Endodermal cell (in vitro differentiated cells): Measurements from ENCODE around the gene GJB5. TPM values are rescaled to one million over a fixed set of nuclear protein-coding genes. Genes with fewer than 3 reads are reported as not detected.

Experiments used
- DNase-seq: peaks from one replicate; pipeline ENCODE4 v3.0.0-alpha.2; 2017
- H3K27ac ChIP-seq: 2 replicates; pipeline ENCODE4 v1.5.1; 2013; ENCODE audit warnings: mild to moderate bottlenecking, low read depth, low read length, moderate library complexity
- H3K27me3 ChIP-seq: 2 replicates; pipeline ENCODE4 v1.6.1; 2013; ENCODE audit warnings: mild to moderate bottlenecking, low read length, moderate library complexity; ENCODE audit not compliant: insufficient read depth, control insufficient read depth, poor library complexity, severe bottlenecking
- H3K36me3 ChIP-seq: 2 replicates; pipeline ENCODE4 v1.7.0; 2013; ENCODE audit warnings: mild to moderate bottlenecking, low read length, moderate library complexity; ENCODE audit not compliant: control insufficient read depth, insufficient read depth
- H3K4me1 ChIP-seq: one replicate; pipeline ENCODE4 v1.7.0; 2013; ENCODE audit warnings: low read length; ENCODE audit not compliant: control insufficient read depth, insufficient read depth
- H3K4me3 ChIP-seq: 2 replicates; pipeline ENCODE4 v1.5.1; 2013; ENCODE audit warnings: mild to moderate bottlenecking, low read length, moderate library complexity
- H3K9ac ChIP-seq: 2 replicates; pipeline ENCODE4 v1.6.1; 2013; ENCODE audit warnings: mild to moderate bottlenecking, low read length, moderate library complexity; ENCODE audit not compliant: poor library complexity, severe bottlenecking; ENCODE audit errors: extremely low read depth
- H3K9me3 ChIP-seq: 2 replicates; pipeline ENCODE4 v1.6.1; 2013; ENCODE audit warnings: mild to moderate bottlenecking, low read length, moderate library complexity; ENCODE audit not compliant: control insufficient read depth
- H3K27ac Mint-ChIP-seq: 2 replicates; pipeline ENCODE4 v1.8.0; 2020; ENCODE audit warnings: mixed read lengths
- H3K27me3 Mint-ChIP-seq: 2 replicates; pipeline ENCODE4 v1.8.0; 2021; ENCODE audit warnings: mild to moderate bottlenecking, mixed read lengths; ENCODE audit not compliant: insufficient read depth
- H3K36me3 Mint-ChIP-seq: 2 replicates; pipeline ENCODE4 v1.8.0; 2020; ENCODE audit warnings: low read depth, mixed read lengths
- H3K4me1 Mint-ChIP-seq: 2 replicates; pipeline ENCODE4 v1.8.0; 2020; ENCODE audit warnings: mixed read lengths
- H3K4me3 Mint-ChIP-seq: 2 replicates; pipeline ENCODE4 v1.8.0; 2020; ENCODE audit warnings: mild to moderate bottlenecking, moderate library complexity, mixed read lengths
- H3K9me3 Mint-ChIP-seq: 2 replicates; pipeline ENCODE4 v1.8.0; 2020; ENCODE audit warnings: mild to moderate bottlenecking, mixed read lengths
- WGBS, 2 experiments: methylation state at CpG; one replicate each; pipeline versions ENCODE4 v1.1.5 to v1.1.7; 2013; ENCODE audit warnings: missing lambda C conversion rate in 2 of 2, mixed read lengths in 1 of 2; ENCODE audit not compliant: insufficient coverage in 1 of 2, insufficient read length in 1 of 2; 5-methylcytosine and 5-hydroxymethylcytosine counted together
- total RNA-seq, 2 donors: library from RNA; stranded (reverse); fragmentation: NEBNext Ultra II Directional in 1 of 2; extraction: Animal tissue kit (Norgen Biotek cat#: 25700) in 1 of 2; gene quantifications; 2 replicates in 1 of 2; 3 replicates in 1 of 2; pipeline ENCODE4 v1.2.1, GENCODE V29; 2021
- TF ChIP-seq, protein P1 (sequence below): fragments of 200-600 bp; sonication (generic); conservative IDR thresholded peaks from 2 replicates; pipeline ENCODE4 v1.5.0; 2021; ENCODE audit warnings: antibody characterized with exemption, mild to moderate bottlenecking

Gene GJB5
- total RNA-seq, 2 donors from 2014 or later = 0.20 to 0.42 TPM

DNA sequence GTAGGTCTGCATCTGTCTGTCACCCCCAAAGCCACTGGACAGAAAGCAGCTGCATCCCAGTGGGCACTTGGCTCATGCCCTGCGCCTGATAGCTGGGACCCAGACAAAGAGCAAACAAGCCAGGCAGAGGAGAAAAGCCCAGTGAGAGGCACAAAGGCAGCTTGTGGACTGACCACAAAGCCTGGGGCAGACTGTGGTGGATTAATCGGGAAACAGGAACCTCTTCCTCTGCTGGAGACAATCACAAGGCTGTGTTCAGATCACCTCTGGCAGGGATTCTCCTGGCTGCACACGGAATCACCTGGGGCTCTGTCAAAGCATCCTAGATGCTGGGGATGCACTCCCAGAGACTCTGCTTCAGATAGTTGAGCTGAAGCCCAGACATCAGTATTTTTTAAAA is 15.2 kb upstream of the GJB5 start:
- Mint-ChIP-seq H3K9me3 (no peaks in the 10 kb centered on the region), H3K27ac (peak overlapping the region; percentile 85), H3K36me3 (no peaks in the 10 kb centered on the region), H3K4me1 (peaks cover 40% of the 10 kb centered on the region), H3K4me3 (no peak overlapping the region), H3K27me3 (peaks cover 2% of the 10 kb centered on the region)
- no peaks in the 10 kb centered on the region for H3K9me3 ChIP-seq
- H3K27ac ChIP-seq = no peak overlapping the region
- H3K27me3 ChIP-seq = no peaks in the 10 kb centered on the region
- WGBS, 2 experiments = 74 to 78% methylated on average over 3 of the region's 3 CpGs
- H3K4me1 ChIP-seq = peaks cover 24% of the 10 kb centered on the region
- peak; percentile 62 for DNase-seq
- TF ChIP-seq, protein P1, sequence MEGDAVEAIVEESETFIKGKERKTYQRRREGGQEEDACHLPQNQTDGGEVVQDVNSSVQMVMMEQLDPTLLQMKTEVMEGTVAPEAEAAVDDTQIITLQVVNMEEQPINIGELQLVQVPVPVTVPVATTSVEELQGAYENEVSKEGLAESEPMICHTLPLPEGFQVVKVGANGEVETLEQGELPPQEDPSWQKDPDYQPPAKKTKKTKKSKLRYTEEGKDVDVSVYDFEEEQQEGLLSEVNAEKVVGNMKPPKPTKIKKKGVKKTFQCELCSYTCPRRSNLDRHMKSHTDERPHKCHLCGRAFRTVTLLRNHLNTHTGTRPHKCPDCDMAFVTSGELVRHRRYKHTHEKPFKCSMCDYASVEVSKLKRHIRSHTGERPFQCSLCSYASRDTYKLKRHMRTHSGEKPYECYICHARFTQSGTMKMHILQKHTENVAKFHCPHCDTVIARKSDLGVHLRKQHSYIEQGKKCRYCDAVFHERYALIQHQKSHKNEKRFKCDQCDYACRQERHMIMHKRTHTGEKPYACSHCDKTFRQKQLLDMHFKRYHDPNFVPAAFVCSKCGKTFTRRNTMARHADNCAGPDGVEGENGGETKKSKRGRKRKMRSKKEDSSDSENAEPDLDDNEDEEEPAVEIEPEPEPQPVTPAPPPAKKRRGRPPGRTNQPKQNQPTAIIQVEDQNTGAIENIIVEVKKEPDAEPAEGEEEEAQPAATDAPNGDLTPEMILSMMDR = no peak
- H3K9ac ChIP-seq = no peak overlapping the region
- no peaks in the 10 kb centered on the region for H3K36me3 ChIP-seq
- no peak overlapping the region for H3K4me3 ChIP-seq

DNA sequence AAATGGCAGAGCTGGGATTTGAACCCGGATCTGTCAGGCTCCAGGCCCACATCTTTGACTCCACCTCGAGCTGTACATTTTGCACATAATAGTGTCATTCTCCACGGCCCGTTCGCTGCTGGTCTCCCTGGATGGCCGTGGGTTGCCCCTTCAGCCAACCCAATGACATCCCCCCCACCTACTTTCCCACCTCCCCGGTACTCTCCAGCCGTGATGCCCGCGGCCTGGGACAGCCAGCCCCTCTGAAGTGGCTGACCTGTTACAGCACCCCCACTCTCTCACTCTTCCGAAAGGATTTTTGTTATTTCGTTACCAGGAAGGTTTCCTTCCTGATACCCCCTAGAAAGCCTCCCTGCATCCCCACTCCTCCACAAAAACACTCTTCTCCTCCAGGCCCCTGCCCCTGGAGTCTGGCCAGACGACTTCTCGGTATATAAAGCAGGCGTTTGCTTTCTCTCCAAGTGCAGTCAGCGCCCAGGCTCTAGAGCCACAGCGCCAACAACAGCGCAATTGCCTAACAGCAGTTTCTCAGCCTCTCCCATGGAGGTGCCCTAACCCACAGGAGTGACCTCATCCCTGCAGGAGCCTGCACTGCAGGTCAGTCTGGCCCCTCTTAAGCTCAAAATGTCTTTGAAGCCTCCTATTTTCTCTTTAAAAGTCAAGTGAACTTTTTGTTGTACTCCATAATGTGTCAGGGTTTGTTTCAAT is 14.5 kb upstream of the GJB5 start:
- H3K9me3 Mint-ChIP-seq = no peaks in the 10 kb centered on the region
- Histone ChIP-seq H3K4me1 (peaks cover 24% of the 10 kb centered on the region), H3K9ac (no peak overlapping the region), H3K4me3 (no peak overlapping the region), H3K27me3 (no peaks in the 10 kb centered on the region), H3K36me3 (no peaks in the 10 kb centered on the region), H3K27ac (peak overlapping the region; percentile 72), H3K9me3 (no peaks in the 10 kb centered on the region)
- peak; percentile 87 for DNase-seq
- peak overlapping the region; percentile 35 for H3K4me3 Mint-ChIP-seq
- WGBS, 2 experiments = 44 to 65% methylated on average over 11 to 18 of the region's 18 CpGs
- H3K27ac Mint-ChIP-seq = peak overlapping the region; percentile 86
- H3K27me3 Mint-ChIP-seq = peaks cover 2% of the 10 kb centered on the region
- TF ChIP-seq, protein P1 = peak; percentile 52
- H3K36me3 Mint-ChIP-seq = no peaks in the 10 kb centered on the region
- peaks cover 40% of the 10 kb centered on the region for H3K4me1 Mint-ChIP-seq

DNA sequence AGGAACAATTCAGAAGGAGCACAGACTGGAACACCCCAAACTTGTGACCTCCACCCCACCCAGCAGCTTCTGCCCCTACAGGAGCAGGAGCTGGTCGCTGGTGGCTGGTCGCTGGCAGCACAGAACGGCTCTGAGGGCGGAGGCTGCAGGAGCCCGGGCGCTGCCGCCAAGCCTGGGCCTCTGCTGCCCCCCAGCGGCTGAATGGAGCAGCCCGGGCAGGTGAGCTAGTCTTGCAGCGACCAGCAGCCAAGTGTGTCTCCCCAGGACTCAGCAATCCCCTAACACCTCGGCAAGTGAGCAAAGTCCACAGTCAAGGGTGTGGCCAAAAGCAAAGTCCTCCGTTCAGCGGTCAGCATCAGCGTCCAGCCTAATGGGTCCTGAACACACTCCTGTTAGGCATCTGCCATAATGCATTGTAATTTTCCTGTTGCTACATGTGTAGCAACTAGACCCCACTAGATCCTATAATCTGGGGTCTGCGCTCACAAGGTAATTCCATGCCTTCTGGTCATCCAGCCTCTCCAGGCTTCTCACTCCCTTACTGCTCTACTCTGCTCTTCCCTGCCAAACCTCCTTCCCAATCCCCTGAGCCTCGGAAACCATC is 12.1 kb upstream of the GJB5 start:
- Mint-ChIP-seq H3K27me3 (peaks cover 2% of the 10 kb centered on the region), H3K4me3 (peak overlapping the region; percentile 36), H3K27ac (peak overlapping the region; percentile 80), H3K9me3 (no peaks in the 10 kb centered on the region), H3K4me1 (peaks cover 45% of the 10 kb centered on the region), H3K36me3 (no peaks in the 10 kb centered on the region)
- Histone ChIP-seq H3K4me3 (peak overlapping the region; percentile 37), H3K36me3 (no peaks in the 10 kb centered on the region), H3K4me1 (peaks cover 24% of the 10 kb centered on the region), H3K9ac (no peak overlapping the region), H3K27me3 (no peaks in the 10 kb centered on the region), H3K9me3 (no peaks in the 10 kb centered on the region), H3K27ac (no peak overlapping the region)
- WGBS, 2 experiments = 7 to 14% methylated on average over 15 to 16 of the region's 16 CpGs
- TF ChIP-seq, protein P1 = peak; percentile 100
- peak; percentile 98 for DNase-seq
